GOT3 (cell line): Measurements from ENCODE around the gene CAMK2B.
"Not testable (repeated sequence)": the region's sequence is repeated elsewhere in the genome, so short reads cannot be mapped to it uniquely, and the experiment has no call there.

ENCODE experiments used
- DNase-seq: peaks from one replicate; lab custom pipeline; 2025; ENCODE audit warnings: mixed read lengths; lab: John Stamatoyannopoulos, UW

Gene CAMK2B

DNA sequence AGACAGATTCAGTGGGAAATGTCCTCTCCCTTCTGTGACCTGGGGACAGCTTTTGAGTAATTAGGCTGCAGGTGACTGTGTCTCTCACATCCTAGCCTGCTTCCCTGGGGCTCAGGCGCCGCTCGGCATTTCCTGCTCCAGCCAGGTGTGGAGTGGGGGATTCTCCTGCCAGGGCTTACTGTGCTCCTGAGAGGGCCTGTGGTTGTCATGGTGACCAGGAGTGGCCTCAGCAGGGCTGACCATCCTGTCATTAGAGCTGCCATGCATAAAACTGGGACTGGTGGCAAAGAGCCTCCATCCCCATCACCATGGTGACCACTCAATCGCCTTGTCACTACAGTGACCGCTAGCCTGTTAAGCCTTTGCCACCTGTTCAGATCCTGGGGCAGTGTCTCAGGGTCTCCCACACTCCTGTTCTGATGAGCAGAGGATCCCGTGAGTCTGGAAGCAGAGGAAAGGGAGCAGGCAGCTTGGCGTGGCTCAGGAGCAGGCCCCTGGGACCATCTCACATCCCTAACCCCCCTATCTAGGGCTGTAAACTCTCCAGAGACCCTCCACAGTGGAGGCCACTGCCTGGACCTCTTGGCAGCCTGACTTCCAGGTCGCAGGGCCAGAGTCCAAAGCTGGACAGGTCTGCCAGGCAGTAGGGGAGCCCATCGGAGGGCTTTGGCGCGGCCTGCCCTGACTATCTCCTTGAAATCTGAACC is 136.0 kb downstream of the CAMK2B start, which contains the start of gene GCK:
Gene GCK, minus strand, starts transcription at position 154 of the 707 bp plus-strand sequence. CDS start 486 bp downstream, outside the sequence.
- DNase-seq: no peak

DNA sequence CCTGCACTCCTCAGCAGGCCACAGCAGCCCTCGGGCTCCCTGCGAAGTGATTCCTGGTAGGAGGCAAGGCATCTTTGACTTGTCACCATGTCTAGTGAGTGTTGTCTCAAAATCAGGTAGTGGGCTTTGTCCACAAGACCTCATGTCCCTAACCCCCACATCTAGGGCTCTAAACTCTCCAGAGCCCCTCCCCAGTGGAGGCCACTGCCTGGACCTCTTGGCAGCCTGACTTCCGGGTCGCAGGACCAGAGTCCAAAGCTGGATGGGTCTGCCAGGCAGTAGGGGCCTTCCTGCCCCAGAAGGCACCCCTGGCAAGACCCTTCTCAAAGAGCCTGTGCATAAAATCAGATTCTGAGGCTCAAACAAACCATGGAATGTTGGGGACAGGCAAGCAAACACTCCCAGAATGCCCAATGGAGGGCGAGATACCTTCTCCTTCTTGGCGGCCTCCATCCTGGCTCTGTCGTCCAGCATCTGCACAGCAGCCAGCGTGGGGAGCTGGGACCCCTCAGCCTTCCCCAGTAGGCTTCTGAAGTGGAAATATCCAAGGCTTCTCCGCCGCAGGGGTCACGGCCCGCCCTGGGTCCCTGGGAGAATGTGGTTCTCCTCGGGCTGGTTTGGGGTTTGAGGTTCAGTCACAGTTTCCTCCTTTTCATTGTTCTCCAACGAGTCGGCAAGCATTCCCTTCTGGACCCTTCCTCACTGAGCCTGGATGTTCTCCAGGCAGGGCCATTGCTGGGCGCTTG is 136.7 kb downstream of the CAMK2B start:
- no peak for DNase-seq

DNA sequence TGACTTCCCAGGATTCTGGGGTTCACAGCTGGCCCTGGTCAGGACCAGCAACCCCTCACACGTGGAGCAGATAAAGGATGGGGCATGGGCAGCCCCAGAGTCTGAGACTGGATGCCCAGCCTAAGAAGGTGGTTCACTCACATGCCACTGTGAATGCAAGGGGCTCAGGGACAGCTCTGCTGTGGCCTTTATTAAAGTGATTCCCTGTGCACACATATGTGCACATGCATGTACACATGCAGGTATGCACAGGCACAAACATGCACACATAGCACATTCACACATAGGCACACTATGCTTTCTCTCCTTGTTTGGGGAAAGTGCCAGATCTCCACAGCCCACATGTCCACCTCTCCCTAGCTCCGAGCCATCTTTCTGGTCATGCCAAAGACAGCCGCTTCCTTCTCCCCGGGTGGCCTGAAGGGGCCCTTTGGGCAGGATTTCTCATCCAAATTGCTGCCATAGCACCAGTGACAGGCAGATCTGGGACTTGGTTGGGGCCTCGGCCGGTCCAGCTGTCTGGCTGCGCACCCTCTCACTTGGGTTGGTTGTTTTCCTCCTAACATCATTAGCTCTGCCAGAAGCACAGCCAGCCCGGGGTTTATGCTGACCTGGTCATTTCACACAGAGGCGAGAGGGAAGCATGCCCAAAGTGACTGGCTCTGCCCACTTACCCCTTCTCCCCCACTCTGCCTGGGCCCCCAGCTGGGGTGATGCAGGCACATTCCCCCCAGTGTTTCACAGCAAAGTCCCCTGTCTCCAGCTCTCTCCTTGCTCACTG is 137.6 kb downstream of the CAMK2B start:
- no peak for DNase-seq

DNA sequence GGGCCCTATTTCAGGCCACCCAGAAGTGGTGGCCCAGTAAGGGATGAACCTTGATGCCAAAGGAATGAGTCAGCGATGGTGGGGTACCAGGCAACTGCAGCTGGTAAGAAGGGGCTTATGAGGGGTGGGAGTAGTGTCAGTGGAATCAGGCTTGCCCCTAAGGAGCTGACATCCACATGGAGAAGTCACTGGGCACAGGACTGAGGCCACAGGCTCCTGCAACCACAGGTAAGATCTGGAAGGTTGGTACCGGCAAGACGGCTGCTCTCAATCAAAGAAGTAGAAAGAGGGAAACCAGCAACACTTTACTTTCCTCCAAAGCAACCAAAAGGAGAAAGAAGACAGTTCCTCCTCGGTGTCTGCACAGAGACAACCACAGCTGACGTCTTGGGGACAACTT is 138.7 kb downstream of the CAMK2B start:
- no peak for DNase-seq

DNA sequence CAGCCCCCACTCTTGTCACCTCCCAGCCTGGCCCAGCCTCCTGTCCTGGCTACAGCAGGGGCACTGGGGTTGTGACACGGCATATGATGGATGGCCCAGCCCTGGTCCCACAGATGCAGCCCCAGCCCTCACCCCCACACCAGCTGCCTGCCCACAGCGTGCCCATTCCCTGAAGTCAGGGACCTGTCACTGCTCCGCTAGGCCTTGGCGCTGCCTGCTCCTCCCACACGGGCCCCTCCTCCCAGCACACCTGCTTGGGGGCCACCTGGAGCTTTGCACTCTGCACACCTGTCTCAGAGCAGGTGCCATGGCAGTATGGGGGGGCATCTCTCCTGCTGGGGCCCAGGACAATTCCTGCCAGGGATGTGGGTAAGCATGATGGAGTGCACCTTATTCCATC is 139.7 kb downstream of the CAMK2B start:
- no peak for DNase-seq

DNA sequence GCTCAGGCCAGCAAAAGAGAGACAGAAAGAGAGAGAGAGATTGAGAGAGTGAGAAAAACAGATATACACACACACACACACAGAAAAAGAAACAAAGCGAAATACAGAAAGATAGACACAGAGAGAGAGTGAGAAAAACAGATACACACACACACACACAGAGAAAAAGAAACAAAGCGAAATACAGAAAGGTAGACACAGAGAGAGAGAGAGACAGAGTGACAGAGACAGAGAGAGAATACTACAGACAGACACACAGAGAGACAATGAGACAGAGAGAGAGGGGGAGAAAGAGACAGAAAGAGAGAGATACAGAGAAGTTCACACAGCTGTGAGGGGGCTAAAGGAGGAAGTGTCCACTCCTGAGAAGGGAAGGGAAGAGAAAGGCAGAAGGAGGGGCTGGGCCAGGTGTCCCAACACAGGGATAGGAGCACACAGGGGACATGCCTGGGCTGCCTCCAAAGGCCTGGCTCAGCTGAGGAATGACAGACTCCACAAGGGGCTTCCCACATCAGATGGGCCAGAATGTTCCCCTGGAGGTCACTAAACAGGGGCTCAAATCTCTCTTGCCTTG is 140.4 kb downstream of the CAMK2B start:
- no peak for DNase-seq

DNA sequence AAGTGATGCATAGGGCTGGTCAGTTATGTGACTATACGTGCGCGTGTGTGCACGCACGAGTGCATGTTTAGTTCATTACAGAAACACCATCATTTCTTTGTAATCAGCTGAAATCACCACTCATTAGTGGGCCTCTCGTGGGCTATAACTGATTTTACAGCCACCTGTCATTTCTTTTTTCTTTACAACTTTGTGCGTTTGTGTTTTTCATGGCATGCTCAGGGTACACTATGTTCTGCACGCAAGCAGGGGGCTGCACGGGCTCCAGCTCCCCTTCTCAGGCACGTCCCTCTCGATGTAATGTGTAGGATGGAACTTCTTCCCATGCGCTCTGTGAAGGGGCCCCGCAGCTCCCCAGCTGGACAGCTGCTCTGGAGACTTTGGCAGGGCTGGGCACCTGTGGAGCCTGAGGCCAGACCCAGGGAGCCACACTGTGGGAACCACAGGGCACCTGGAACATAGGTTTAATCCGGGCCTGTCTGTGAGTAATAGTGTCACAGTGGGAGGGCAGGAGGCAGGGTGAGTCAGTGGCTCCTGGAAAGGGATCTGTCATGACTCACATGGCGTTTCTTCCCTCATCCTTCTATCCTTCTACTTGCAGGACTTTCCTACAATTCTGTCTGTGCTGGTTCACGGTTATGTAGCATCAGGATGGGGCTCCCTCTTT is 141.1 kb downstream of the CAMK2B start:
- DNase-seq: no peak

DNA sequence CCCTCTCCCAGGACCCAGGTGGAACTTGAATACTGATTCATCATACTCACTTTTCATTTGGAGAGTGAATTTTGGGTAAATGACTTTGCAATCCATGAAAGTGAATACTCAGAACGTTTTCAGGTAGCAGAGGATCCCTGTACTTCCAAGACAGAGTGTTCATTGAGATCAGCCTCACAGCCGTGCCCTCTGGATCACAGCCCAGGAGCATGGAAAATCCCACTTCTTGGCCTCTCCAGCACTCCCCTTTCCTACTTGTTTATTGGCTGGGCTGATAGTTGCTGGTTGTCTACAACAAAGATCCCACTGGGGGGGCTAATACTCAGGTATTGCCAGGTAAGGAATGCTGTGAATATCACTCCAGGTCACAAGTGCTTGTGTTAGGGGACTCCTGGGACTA is 142.0 kb downstream of the CAMK2B start:
- DNase-seq: no peak

DNA sequence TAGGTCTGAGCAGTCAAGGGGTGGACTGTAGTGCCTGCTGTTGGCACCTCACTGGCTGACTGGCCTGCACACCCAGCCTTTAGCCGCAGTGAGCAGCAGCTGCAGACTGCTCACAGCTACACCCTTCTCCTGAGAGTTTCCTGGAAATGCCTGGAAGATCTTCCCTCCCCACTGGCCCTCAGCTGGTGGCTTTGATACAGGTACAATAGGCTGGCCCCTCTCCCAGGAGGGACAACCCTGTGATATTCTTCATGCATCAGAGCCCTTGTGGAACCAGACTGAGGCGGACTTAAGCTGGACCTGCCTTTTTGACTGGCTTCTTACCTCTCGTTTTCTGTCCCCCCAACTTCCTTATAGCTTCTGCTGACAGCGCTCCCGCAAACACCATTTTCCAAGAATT is 142.6 kb downstream of the CAMK2B start:
- no peak for DNase-seq

DNA sequence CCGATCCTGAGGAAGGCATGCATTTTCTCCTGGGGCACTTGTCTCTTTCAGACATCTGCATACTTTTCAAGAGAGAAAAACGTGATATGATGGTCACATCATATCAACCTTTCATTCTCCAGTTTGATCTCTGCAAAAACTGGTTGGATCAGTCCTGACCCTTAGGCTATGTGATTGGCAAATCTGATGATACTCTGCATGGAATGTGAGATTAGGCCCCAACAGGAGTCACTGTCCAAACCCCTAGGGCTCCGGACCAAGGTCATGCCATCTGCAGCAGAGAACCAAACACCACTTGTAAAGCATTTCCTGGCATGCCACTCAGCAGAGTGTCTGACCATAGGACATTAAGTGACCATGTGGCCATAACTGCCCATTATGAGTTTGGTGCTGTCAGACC is 144.8 kb downstream of the CAMK2B start:
- DNase-seq: no peak

DNA sequence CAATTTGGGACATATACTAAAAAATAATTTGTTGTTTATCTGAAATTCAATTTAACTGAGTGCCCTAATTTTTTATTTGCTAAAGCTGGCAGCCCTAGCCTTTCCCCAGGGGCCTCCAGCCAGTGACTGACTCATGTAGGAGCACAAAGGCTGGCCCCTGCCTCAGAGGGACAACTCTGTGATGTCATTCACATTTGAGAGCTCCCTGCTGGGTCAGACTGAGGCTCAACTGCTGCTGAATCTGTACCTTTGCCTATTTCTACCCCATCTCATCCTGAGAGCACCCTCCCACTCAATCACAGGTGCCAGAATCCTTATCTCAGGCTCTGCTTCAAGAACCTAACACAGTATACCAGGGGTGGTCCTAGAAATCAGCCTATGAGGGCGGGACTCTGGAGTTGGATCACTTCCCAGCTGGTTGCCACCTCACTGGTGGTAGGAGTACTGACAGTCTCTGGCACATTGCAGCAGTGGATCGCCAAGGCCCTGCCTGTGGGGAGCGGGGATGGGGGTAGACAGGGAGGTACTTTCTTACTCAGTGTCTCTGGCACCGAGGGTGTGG is 147.7 kb downstream of the CAMK2B start:
- DNase-seq: no peak

DNA sequence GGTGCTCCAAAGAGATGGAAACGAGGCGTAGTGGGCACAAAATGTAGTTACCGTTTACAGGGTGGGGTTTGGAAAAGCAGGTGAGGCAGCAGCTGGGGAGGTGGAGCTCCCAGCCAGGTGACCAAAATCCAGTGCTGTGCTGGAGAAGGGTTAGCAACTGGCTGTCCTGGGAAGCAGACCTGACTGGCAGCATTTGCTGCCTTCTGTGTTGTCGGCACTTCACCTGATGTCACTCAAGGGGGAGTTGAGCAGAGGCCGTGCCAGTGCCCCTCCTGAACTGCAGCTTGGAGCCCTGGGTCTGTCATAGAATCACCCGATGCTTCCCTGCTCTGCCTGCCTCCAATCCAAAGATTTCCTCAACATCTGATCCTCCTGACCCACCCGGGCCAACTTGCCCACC is 148.9 kb downstream of the CAMK2B start:
- no peak for DNase-seq

DNA sequence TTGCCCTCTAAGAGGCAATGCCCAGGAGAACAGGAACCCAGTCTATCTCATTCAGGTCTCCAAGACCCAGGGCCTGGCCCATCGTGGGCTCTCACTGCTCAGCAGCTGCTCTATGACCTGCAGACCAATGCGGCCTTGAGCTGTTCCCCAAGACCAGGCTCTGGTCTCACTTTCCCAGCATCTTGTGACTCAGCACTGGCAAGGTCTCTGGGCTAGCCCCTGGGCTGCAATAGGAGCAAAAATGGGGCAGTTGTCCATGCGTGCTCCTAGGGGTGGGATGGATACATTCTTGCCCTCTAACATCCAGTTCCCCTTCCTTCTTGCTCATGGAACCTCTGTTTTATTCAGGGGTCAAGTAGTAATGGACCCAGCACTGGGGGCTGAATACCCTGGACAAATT is 149.7 kb downstream of the CAMK2B start:
- DNase-seq: no peak

DNA sequence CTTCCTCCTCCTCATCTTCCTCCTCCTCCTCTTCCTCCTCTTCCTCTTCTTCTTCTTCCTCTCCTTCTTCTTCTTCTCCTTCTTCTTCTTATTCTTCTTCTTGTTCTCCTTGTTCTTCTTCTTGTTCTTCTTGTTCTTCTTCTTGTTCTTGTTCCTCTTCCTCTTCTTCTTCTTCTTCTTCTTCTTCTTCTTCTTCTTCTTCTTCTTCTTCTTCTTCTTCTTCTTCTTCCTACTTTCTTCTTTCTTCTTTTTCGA is 150.8 kb downstream of the CAMK2B start:
- not testable (repeated sequence) for DNase-seq

DNA sequence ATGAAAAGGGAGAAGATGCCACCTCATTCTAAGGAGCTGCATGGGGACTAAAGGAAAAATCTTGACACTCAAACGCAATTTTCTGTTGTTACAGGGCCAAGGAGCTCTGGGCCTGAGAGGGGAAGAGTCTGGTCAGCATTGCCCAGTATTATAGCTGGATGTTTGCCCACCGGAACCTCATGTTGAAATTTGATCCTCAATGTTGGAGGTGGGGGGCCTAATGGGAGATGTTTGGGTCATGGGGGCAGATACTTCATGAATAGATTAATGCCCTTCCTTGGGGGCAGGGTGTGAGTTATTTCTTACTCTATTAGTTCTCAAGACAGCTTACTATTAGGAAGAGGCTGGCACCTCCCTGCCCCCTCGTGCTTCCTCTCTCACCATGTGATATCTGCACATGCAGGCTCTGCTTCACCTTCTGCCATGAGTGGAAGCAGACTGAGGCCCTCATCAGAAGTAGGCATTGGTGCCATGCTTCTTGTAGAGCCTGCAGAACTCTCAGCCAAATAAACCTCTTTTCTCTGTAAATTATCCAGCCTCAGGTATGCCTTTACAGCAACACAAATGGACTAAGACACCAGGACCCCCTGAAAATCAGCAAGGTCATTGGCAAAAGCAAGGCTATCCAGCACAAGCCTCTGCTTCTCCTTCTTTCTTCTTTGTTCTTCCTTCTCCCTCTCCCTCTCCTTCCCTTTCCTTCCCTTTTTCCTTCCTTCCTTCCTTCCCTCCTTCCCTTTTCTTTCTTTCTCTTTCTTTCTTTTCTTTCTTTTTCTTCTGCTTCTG is 151.3 kb downstream of the CAMK2B start:
- no peak for DNase-seq

DNA sequence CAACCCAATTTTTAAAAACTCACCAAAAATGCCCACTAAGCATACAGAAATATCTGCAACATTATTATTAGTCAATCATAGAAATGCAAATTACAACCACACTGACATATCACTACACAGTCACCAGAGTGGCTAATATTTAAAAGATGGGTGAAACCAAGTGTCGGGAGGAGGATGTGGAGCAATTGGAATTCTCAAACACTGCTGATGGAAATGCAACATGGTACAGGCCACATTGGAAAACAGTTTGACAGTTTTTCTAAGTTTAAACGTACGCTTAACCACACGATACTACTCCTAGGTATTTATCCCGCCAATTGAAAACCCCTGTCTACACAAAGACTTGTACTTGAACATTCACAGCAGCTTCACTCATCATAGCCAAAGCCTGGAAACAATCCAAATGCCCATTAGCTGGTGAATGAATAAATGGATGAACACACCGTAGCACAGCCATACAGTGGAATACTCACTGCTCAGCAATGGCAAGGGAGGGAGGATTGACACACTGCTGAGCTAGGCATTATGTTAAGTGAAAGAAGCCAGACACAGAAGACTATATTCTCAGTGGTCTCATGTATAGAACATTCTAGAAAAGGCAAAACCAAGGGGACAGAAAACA is 152.5 kb downstream of the CAMK2B start:
- DNase-seq: no peak

DNA sequence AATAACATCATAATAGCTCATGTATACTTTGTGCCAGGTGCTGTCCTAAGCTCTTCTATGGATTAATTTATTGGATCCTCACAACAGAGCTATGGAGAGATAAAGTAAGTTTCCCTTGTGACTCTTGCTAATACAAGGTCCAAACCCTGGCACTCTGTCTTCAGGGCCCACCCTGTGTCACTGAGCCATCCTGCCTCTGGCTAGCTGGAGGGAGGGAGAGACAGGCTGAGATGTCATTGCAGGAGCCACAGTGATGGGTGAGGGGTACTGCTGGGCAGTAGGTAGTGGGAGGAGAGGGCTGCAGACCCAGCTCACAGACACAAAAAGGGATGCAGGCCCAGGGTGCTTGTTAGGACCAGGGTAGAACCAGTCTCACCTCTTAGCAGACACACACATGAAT is 153.0 kb downstream of the CAMK2B start:
- DNase-seq: no peak

DNA sequence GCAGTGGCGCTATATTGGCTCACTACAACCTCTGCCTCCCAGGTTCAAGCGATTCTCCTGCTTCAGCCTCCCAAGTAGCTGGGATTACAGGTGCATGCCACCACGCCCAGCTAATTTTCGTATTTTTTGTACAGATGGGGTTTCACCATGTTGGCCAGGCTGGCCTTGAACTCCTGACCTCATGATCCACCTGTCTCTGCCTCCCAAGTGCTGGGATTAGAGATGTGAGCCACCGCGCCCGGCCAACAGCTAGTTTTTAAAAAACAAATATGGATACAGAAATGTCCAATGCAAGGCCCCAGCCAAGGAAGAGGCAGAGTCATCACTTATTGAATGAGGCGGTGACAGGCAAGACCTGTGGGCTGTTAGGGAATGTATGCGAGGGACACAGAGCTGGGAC is 153.5 kb downstream of the CAMK2B start:
- not testable (repeated sequence) for DNase-seq

DNA sequence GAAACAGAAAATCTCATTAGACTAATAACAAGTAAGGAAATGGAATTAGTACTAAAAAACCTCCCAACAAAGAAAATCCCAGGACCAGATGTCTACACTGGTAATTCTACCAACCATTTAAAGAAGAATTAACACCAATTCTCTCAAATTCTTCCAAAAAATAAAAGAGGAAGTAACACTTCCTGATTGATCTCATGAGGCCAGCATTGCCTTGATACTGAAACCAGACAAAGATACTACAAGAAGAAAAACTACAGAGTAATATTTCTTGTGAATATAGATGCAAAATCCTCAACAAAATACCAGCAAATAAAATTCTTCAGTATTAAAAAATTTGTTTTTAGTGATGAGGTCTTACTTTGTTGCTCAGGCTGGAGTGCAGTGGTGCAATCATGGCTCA is 157.5 kb downstream of the CAMK2B start:
- DNase-seq: no peak
